T-helper 1 cell treated with Interleukin-12 subunit alpha and Interleukin-12 subunit beta and Interleukin-4 antibody, amounts not matched to agents 30 μg/mL and 1 μg/mL, for 36 hours (primary cell): Measurements from ENCODE around the gene UVRAG.

Experiments
- H3K27ac Mint-ChIP-seq: one replicate; pipeline ENCODE4 v1.8.0; 2021; ENCODE audit warnings: mild to moderate bottlenecking, mixed read lengths
- H3K27me3 Mint-ChIP-seq: one replicate; pipeline ENCODE4 v1.8.0; 2021; ENCODE audit warnings: low read depth, mixed read lengths
- H3K36me3 Mint-ChIP-seq: one replicate; pipeline ENCODE4 v1.8.0; 2021; ENCODE audit warnings: low read depth, mixed read lengths
- H3K4me1 Mint-ChIP-seq: one replicate; pipeline ENCODE4 v1.8.0; 2021; ENCODE audit warnings: low read depth, mixed read lengths
- H3K4me3 Mint-ChIP-seq: one replicate; pipeline ENCODE4 v1.8.0; 2021; ENCODE audit warnings: mild to moderate bottlenecking, moderate library complexity, mixed read lengths
- H3K9me3 Mint-ChIP-seq: one replicate; pipeline ENCODE4 v1.8.0; 2021; ENCODE audit warnings: mixed read lengths

The UVRAG gene

DNA sequence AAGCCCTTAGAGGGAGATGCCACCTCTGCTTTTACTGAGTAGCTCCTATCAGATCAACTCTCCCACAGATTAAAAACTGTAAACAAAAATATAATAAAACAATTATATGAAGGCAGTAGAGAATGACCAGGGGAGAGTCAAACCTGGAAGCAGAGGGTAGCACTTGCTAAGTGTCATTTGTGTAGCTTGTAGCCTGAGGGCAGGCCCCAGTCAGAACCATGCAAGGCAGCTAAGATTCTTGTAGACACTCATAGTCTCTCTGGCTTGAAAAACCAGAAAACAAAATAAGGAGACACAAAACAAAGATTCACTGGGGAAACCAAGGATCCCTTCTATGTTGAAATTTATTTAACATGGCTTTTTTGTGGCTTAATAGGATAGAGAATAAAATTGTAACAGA is 280.9 kb downstream of the UVRAG start:
- Mint-ChIP-seq H3K9me3 (no peaks in the 10 kb centered on the region), H3K4me3 (no peak overlapping the region), H3K27me3 (no peaks in the 10 kb centered on the region), H3K27ac (no peak overlapping the region), H3K4me1 (no peaks in the 10 kb centered on the region), H3K36me3 (no peaks in the 10 kb centered on the region)

DNA sequence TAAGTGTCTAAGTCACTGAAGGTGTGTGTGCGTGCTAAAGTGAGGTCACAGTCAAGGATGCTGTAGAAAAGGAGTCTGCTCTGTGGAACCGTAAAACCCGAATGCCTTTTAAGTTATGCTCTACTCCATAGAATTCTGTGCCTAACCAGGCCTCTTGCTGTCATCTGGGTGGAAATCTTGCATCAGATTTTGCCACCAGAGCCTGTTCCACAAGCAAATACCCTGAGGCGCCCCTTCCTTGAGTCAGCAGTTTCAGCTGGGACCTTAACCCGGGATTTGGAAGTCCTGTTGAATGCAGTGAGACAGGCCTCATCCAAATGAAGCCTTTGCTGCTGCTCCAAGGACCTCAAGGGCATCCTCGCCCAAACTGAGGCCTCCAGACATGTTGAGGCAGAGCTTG is 281.5 kb downstream of the UVRAG start:
- no peaks in the 10 kb centered on the region for H3K4me1 Mint-ChIP-seq
- H3K4me3 Mint-ChIP-seq, result no peak overlapping the region
- H3K9me3 Mint-ChIP-seq, result no peaks in the 10 kb centered on the region
- H3K27me3 Mint-ChIP-seq, result no peaks in the 10 kb centered on the region
- H3K27ac Mint-ChIP-seq, result no peak overlapping the region
- no peaks in the 10 kb centered on the region for H3K36me3 Mint-ChIP-seq

DNA sequence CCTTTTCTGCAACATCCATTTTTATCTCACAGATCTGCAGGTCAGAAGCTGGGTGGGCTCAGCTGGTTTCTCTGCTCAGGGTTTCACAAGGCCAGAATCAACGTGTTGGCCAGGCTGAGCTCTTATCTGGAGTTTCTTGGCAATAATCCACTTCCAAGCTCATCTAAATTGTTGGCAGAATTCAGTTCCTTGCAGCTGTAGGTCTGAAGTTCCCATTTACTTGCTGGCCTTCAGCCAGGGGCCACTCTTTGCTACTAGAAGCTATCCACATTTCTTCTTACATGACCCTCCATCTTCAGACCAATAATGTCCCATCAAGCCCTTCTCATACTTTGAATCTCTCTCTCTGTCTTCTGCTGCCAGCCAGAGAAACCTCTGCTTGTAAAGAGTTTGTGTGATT is 287.8 kb downstream of the UVRAG start:
- Mint-ChIP-seq H3K36me3 (no peaks in the 10 kb centered on the region), H3K4me1 (no peaks in the 10 kb centered on the region), H3K27ac (no peak overlapping the region), H3K9me3 (no peaks in the 10 kb centered on the region), H3K27me3 (no peaks in the 10 kb centered on the region), H3K4me3 (no peak overlapping the region)

DNA sequence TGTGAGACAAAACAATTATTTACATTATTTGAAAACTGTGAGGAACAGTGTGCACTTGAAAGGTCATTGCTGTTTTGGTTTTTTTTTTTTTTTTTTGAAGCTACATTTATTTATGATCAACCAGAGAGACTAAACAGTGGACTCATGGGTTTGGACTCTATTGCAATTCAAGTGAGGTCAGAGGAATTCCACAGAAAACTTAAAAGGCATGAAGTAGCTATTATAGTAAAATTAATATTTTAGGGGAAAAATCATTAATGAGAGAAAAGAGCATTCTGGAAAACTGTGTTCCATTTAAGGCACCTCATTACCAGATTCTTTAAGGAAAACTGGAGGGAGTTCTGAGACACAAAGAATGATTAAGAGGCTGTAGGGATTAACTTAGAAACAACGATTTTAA is 288.4 kb downstream of the UVRAG start:
- Mint-ChIP-seq H3K9me3 (no peaks in the 10 kb centered on the region), H3K27me3 (no peaks in the 10 kb centered on the region)

DNA sequence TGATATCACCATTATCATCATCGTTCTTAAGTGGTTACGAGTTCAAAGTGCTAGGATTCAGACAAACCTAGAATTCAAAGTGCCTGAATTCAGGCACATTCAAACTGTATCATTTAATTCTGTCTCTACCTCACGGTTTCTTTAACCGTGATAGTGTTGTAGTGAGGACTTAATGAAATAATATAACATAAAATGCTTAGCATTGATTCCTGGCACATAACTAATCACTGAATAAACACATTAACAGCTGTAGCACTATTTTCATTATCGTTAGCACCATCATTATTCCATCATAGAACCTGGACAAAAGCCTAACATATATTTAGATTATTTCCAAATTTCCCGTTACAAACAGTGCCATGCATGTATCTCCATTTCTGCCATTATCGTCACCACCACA is 289.3 kb downstream of the UVRAG start:
- Mint-ChIP-seq H3K27me3 (no peaks in the 10 kb centered on the region), H3K27ac (no peak overlapping the region), H3K4me1 (no peaks in the 10 kb centered on the region), H3K4me3 (no peak overlapping the region), H3K36me3 (no peaks in the 10 kb centered on the region), H3K9me3 (no peaks in the 10 kb centered on the region)

More for the DNA sequence above, 288.4 kb downstream of the UVRAG start:
- no peaks in the 10 kb centered on the region for H3K36me3 Mint-ChIP-seq
- H3K4me1 Mint-ChIP-seq, result no peaks in the 10 kb centered on the region
- no peak overlapping the region for H3K4me3 Mint-ChIP-seq
- no peak overlapping the region for H3K27ac Mint-ChIP-seq

DNA sequence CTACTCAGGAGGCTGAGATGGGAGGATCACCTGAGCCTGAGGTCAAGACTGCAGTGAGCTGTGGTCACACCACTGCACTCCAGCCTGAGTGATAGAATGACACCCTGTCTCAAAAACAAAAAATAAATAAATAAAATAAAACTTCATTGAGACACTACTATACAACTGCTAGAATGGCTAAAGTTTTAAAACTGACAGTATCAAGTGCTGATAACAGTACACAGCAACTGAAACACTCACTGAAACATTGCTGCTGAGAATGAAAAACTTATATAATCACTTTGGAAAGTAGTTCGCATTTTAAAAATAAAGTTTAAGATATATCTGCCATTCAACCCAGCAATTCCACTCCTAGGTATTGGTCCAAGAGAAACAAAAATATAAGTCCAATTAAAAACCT is 290.6 kb downstream of the UVRAG start:
- no peak overlapping the region for H3K27ac Mint-ChIP-seq
- no peaks in the 10 kb centered on the region for H3K4me1 Mint-ChIP-seq
- no peaks in the 10 kb centered on the region for H3K36me3 Mint-ChIP-seq
- H3K27me3 Mint-ChIP-seq, result no peaks in the 10 kb centered on the region
- H3K4me3 Mint-ChIP-seq, result no peak overlapping the region
- no peaks in the 10 kb centered on the region for H3K9me3 Mint-ChIP-seq

DNA sequence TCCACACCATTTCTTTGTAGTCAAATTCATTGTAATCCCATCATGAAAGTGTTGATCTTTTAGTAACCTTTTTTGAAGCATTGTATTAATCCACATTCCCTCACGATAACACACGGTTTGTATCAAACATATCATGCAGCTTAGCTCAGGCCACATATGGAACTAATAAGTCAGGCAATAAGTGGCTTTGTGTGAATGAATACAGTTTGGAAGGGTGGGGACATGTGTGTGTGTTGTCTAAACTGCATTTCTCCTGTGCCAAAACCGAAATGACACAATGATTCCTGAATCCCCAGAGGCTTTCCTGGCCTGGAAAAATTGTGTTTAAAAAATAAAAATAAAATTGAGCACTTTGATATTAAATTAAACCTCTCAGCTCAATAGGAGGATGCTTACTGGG is 293.0 kb downstream of the UVRAG start:
- Mint-ChIP-seq H3K4me3 (no peak overlapping the region), H3K27ac (no peak overlapping the region)

DNA sequence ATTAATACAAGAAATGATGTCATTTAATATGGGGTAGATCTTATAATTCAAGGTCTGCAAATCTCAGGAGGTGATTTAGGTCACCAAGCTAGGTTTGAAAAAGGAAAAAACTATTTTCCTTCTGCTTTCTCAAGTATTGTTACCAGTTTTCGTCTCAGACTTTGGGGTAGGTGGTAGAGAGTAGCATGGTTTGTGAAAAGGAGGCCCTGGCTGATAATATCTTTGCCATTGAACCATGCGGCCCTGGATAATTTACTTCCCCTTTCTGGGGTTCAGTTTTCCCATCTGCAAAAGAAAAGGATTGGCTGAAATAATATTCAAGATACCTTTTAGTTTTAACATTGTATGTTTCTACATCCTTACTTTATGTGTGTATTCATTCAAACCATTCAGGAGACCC is 299.2 kb downstream of the UVRAG start:
- Mint-ChIP-seq H3K4me1 (no peaks in the 10 kb centered on the region), H3K27me3 (no peaks in the 10 kb centered on the region), H3K9me3 (no peaks in the 10 kb centered on the region), H3K27ac (no peak overlapping the region), H3K36me3 (peaks cover 8% of the 10 kb centered on the region), H3K4me3 (no peak overlapping the region)

More for the DNA sequence above, 293.0 kb downstream of the UVRAG start:
- Mint-ChIP-seq H3K9me3 (no peaks in the 10 kb centered on the region), H3K4me1 (no peaks in the 10 kb centered on the region), H3K27me3 (no peaks in the 10 kb centered on the region), H3K36me3 (no peaks in the 10 kb centered on the region)

DNA sequence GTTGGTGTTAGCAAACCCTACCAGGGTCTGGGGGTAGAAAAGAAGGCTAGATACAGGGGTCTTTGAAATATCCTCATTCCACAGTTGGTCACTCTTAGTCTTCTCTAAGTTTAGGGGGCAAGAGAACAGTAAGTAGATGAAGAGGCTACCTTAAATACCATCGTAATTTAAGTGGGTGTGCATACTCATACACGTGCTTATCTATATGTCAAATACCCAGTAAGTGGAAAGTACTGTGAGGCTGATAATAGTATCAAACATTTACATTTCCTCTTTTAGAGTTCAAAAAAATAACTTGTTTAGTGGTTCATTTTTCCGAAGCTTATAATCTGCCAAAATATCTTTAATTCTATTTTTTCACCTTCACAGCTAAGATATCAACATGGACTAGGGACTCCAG is 300.5 kb downstream of the UVRAG start:
- Mint-ChIP-seq H3K4me3 (no peak overlapping the region), H3K9me3 (no peaks in the 10 kb centered on the region), H3K27ac (no peak overlapping the region), H3K36me3 (peaks cover 8% of the 10 kb centered on the region), H3K27me3 (no peaks in the 10 kb centered on the region), H3K4me1 (no peaks in the 10 kb centered on the region)

DNA sequence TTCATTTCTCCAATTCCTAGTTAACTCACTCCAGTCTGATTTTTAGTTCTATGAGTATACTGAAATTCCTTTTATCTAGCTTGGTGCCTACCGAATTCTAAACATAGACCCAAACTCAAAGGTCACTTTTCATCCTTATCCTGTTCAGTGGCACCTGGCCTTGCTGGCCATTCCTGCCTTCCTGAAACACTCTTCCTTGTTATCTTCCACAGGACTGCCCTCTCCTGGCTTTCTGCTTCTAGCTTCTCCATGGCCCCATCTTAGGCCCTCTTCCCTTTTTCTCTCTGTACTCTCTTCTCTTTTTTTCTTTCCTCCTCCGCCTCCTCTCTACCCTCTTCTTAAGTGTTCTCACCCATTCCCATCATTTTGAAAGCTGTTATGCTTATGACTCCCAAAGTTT is 304.0 kb downstream of the UVRAG start:
- Mint-ChIP-seq H3K27me3 (no peaks in the 10 kb centered on the region), H3K27ac (no peak overlapping the region), H3K4me3 (no peak overlapping the region), H3K9me3 (no peaks in the 10 kb centered on the region), H3K36me3 (peaks cover 8% of the 10 kb centered on the region), H3K4me1 (no peaks in the 10 kb centered on the region)

DNA sequence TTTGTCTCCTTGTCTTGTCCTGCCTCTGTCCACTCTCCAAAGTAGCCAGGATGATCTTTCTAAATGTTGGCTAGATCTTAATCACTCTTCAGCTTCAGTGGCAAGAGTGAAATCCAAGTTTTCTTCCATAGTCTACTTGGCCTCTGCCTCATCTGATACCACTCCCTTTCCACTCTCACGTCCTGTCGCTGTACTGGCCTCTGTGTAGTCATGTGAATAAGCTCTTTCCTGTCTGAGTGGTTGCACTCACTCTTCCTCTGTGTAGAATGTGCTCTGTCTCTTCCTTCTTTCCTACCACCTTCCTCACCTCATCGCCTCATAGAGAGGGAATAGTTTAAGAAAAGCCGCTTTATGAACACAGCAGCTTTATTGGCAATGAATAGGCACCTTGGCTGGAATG is 304.8 kb downstream of the UVRAG start:
- no peak overlapping the region for H3K27ac Mint-ChIP-seq
- no peaks in the 10 kb centered on the region for H3K9me3 Mint-ChIP-seq
- no peaks in the 10 kb centered on the region for H3K4me1 Mint-ChIP-seq
- H3K4me3 Mint-ChIP-seq, result no peak overlapping the region
- no peaks in the 10 kb centered on the region for H3K27me3 Mint-ChIP-seq
- H3K36me3 Mint-ChIP-seq, result peaks cover 8% of the 10 kb centered on the region

DNA sequence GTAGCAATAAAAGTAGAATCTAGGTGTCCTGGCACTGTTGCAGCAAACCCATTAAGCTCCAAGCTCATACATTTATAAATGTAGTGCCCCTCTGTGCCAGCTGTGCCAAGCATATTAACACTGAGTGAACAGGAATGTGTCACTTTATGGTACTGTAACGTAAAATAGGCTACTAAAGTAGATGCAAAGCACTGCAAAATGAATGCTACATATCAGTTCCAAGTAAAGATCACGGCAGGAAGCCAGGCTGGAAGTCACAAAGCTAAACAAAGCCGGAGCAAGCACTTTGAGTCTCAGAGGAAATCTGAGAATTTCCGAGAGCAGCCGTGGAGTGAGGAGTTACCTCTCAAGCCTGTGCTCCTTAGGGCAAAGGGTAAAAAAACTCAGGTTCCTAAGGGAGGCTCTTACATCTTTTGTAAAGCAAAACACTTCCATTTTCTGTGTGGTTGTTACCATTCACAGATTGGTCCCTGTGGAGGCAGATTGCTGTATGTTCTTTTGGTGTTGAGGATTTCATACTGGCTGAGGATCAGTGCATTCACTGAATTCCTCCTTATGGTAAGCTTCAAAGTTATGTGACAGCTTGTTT is 305.6 kb downstream of the UVRAG start:
- Mint-ChIP-seq H3K27me3 (no peaks in the 10 kb centered on the region), H3K36me3 (peaks cover 8% of the 10 kb centered on the region), H3K4me3 (no peak overlapping the region), H3K27ac (no peak overlapping the region), H3K4me1 (no peaks in the 10 kb centered on the region), H3K9me3 (no peaks in the 10 kb centered on the region)

DNA sequence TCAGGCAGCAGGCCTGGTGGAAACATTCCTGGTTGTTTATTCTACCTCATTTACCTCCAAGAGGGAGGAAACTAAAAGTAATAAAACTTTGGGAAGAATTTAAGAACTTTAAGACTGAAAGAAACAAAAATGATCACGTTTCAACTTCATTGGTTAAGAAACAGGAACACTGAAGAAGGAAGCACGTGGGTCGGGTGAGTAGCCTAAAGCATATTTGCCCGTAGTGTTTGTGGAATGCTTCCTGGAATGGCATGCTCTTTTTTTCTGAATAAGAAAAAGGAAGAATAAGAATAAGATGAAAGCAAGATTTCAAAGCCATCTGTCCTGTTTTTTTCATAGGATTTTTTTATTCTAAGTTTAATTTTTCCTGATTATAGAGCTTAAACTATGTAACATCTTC is 308.2 kb downstream of the UVRAG start:
- H3K36me3 Mint-ChIP-seq, result peaks cover 2% of the 10 kb centered on the region
- no peaks in the 10 kb centered on the region for H3K4me1 Mint-ChIP-seq
- no peak overlapping the region for H3K27ac Mint-ChIP-seq
- no peaks in the 10 kb centered on the region for H3K27me3 Mint-ChIP-seq
- H3K4me3 Mint-ChIP-seq, result no peak overlapping the region
- no peaks in the 10 kb centered on the region for H3K9me3 Mint-ChIP-seq

DNA sequence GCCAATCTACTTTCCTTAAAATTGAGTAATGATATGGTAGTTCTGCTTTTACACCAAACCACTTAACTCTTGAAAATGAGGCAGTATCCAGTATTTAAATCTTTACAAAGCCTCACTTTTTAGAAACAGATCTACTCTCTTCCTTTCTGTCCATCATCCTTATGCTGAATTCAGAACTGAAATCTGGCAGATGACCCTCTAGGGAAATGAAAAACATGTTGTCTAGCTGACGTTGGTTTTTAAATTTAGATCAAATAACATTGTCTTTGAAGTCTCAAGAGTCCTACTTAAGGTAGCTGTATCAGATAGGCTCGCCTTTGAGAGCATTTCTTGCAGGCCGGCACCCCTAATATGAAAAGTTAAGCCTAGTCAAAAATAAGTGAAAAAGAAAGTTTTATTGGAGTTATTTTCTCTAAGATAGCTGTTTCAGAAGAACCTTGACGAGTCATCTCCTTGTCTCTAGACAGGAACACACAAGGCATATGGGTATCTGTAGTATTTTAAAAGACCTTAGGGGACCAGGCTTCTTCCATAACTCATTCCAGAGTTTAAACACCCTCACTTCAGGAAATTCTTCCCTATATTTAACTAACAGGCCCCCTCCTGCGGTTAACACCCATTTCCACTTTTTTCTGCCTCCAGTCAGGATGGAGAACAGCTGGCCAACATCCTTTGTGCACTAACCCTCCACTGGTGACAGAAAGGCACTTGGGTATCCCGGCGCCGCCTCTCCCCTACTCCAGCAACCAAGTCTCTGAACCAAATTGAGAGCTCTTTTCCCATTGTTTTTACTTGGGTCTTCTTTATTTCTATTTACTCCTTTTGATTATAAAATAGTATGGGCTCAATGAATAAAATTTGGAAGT is 310.1 kb downstream of the UVRAG start:
- no peaks in the 10 kb centered on the region for H3K9me3 Mint-ChIP-seq
- H3K4me1 Mint-ChIP-seq, result no peaks in the 10 kb centered on the region
- H3K27ac Mint-ChIP-seq, result no peak overlapping the region
- H3K27me3 Mint-ChIP-seq, result peaks cover 4% of the 10 kb centered on the region
- no peaks in the 10 kb centered on the region for H3K36me3 Mint-ChIP-seq
- no peak overlapping the region for H3K4me3 Mint-ChIP-seq

DNA sequence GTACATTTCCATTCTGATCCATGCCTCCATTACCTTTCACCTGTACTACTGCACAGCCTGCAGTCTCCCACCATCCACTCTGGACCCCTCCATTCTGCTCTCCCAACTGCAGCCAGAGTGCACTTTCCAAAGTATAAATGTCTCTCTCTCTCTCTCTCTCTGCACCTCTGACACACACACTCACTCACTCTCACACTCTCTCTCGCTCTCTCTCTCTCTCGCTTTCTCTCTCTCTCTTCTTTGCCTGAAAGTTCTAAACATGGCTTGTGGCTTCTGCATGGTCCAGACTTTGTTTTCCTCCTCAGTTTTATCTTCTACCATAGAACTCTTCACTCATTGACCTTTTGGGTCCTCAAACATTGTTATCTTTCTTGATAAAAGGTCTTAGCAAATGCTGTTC is 314.7 kb downstream of the UVRAG start:
- peaks cover 4% of the 10 kb centered on the region for H3K27me3 Mint-ChIP-seq
- H3K27ac Mint-ChIP-seq, result no peak overlapping the region
- peaks cover 15% of the 10 kb centered on the region for H3K4me1 Mint-ChIP-seq
- H3K9me3 Mint-ChIP-seq, result no peaks in the 10 kb centered on the region
- no peak overlapping the region for H3K4me3 Mint-ChIP-seq
- no peaks in the 10 kb centered on the region for H3K36me3 Mint-ChIP-seq
